Measurements from ENCODE around the gene RBFOX2.

DNA sequence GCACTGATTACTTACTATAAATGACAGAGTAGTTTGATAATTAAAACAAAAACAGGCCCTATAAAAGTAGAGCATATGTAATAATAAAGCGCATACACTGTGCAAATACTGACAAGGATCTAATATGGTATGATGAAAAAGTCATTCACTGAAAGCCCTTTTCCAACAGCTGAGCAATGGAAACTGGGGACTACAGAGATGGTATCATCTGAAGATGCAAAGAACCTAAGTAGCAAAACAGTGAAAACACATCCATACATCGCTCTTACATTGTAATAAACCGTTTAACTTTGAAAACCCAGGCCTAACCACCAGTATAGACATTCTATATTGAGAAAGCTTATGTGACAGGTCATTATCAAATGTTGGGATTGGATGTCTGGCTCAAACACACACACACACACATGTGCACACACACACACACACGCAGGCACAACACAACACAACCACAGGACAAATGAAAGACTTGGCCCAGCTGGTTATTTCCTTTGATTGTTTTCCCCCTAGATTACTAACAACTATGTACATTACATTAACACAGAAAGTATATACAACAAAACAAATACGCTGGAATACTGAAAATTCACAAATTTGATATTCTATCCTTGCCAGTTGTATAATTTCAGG is 191.4 kb downstream of the RBFOX2 start:
- TF ChIP-seq, protein P1, sequence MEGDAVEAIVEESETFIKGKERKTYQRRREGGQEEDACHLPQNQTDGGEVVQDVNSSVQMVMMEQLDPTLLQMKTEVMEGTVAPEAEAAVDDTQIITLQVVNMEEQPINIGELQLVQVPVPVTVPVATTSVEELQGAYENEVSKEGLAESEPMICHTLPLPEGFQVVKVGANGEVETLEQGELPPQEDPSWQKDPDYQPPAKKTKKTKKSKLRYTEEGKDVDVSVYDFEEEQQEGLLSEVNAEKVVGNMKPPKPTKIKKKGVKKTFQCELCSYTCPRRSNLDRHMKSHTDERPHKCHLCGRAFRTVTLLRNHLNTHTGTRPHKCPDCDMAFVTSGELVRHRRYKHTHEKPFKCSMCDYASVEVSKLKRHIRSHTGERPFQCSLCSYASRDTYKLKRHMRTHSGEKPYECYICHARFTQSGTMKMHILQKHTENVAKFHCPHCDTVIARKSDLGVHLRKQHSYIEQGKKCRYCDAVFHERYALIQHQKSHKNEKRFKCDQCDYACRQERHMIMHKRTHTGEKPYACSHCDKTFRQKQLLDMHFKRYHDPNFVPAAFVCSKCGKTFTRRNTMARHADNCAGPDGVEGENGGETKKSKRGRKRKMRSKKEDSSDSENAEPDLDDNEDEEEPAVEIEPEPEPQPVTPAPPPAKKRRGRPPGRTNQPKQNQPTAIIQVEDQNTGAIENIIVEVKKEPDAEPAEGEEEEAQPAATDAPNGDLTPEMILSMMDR (conservative IDR thresholded peaks at IDR 0.05 in 1 of 2, IDR thresholded peaks at IDR 0.05 in 1 of 2; ENCODE audit: extremely low read depth in 1 of 2, insufficient read depth in 1 of 2, low read depth in 1 of 2, low read length in 2 of 2): no peak
- no peak for TF ChIP-seq EZH2 (IDR thresholded peaks at IDR 0.05; ENCODE audit: borderline replicate concordance, low read length)
